GM23338 (cell line): ENCODE results near the gene TJP1. TPM values are rescaled to one million over a fixed set of nuclear protein-coding genes. Genes with fewer than 3 reads are reported as not detected.

Experiments
- ATAC-seq: fragments of 200-7000 bp; cut with Tn5 transposase; 3 replicates; pipeline ENCODE4 v1.9.1; 2020
- DNase-seq: peaks from one replicate; pipeline ENCODE4 v3.0.0-alpha.2; 2015; ENCODE audit warnings: low spot score
- H2AFZ ChIP-seq: fragments of 200-600 bp; sonication (generic); 2 replicates; pipeline ENCODE4 v1.8.0; 2016; ENCODE audit warnings: antibody characterized with exemption, mild to moderate bottlenecking, moderate library complexity
- H3F3A ChIP-seq: fragments of 200-600 bp; sonication (generic); replicated peaks from 2 replicates; pipeline ENCODE4 v1.8.0; 2017; ENCODE audit warnings: antibody characterized with exemption, mixed run types, low read depth
- H3K27ac ChIP-seq: fragments of 200-600 bp; sonication (generic); 2 replicates; pipeline ENCODE4 v1.6.1; 2016; ENCODE audit warnings: low read depth
- H3K27me3 ChIP-seq: fragments of 200-600 bp; sonication (generic); 2 replicates; pipeline ENCODE4 v1.8.0; 2016; ENCODE audit warnings: mild to moderate bottlenecking, mixed run types, moderate library complexity; ENCODE audit not compliant: insufficient read depth
- H3K36me3 ChIP-seq: fragments of 200-600 bp; sonication (generic); 2 replicates; pipeline ENCODE4 v1.8.0; 2016; ENCODE audit warnings: mild to moderate bottlenecking; ENCODE audit not compliant: insufficient read depth
- H3K4me1 ChIP-seq: fragments of 200-600 bp; sonication (generic); 2 replicates; pipeline ENCODE4 v1.8.0; 2016; ENCODE audit warnings: mild to moderate bottlenecking, moderate library complexity; ENCODE audit not compliant: insufficient read depth
- H3K4me2 ChIP-seq: fragments of 200-600 bp; sonication (generic); 2 replicates; pipeline ENCODE4 v1.7.1; 2017; ENCODE audit warnings: mixed run types
- H3K4me3 ChIP-seq: fragments of 200-600 bp; sonication (generic); 2 replicates; pipeline ENCODE4 v1.6.1; 2016; ENCODE audit warnings: mixed run types
- H3K79me2 ChIP-seq: fragments of 200-600 bp; sonication (generic); replicated peaks from 2 replicates; pipeline ENCODE4 v1.8.0; 2017; ENCODE audit warnings: mild to moderate bottlenecking; ENCODE audit not compliant: insufficient read depth
- H3K9me2 ChIP-seq: fragments of 200-600 bp; sonication (generic); 2 replicates; pipeline ENCODE4 v1.8.0; 2017; ENCODE audit not compliant: insufficient read depth
- H4K20me1 ChIP-seq: fragments of 200-600 bp; sonication (generic); replicated peaks from 2 replicates; pipeline ENCODE4 v1.8.0; 2017; ENCODE audit warnings: mild to moderate bottlenecking; ENCODE audit not compliant: insufficient read depth
- H3K27ac Mint-ChIP-seq: 2 replicates; pipeline ENCODE4 v1.8.0; 2020; ENCODE audit warnings: inconsistent platforms, mild to moderate bottlenecking, moderate library complexity, mixed read lengths
- H3K27me3 Mint-ChIP-seq: 3 replicates; pipeline ENCODE4 v1.8.0; 2022; ENCODE audit warnings: low read depth, mild to moderate bottlenecking, moderate library complexity, mixed read lengths, inconsistent platforms; ENCODE audit not compliant: insufficient read depth, poor library complexity
- H3K36me3 Mint-ChIP-seq: 3 replicates; pipeline ENCODE4 v1.8.0; 2021; ENCODE audit warnings: low read depth, mild to moderate bottlenecking, inconsistent platforms, moderate library complexity, mixed read lengths
- H3K4me1 Mint-ChIP-seq: 3 replicates; pipeline ENCODE4 v1.8.0; 2020; ENCODE audit warnings: mild to moderate bottlenecking, inconsistent platforms, mixed read lengths
- H3K4me3 Mint-ChIP-seq: 3 replicates; pipeline ENCODE4 v1.8.0; 2021; ENCODE audit warnings: moderate library complexity, mild to moderate bottlenecking, inconsistent platforms, mixed read lengths
- H3K9me3 Mint-ChIP-seq: 3 replicates; pipeline ENCODE4 v1.8.0; 2020; ENCODE audit warnings: moderate library complexity, mild to moderate bottlenecking, inconsistent platforms, mixed read lengths
- CREB1 ChIP-seq: fragments of 250-450 bp; sonication (Bioruptor Pico); IDR thresholded peaks from 2 replicates; pipeline ENCODE4 v1.5.0; 2020; ENCODE audit warnings: low read depth, mild to moderate bottlenecking, moderate library complexity
- ETS1 ChIP-seq: IDR thresholded peaks from 2 replicates; pipeline ENCODE4 v1.6.1; 2016; ENCODE audit warnings: antibody characterized with exemption
- EZH2 ChIP-seq: fragments of 200-600 bp; sonication (generic); IDR thresholded peaks from one replicate; pipeline ENCODE4 v1.8.0; 2017; ENCODE audit warnings: antibody characterized with exemption, mild to moderate bottlenecking, low read depth; ENCODE audit not compliant: unreplicated experiment
- EZH2phosphoT487 ChIP-seq: fragments of 200-600 bp; sonication (generic); IDR thresholded peaks from one replicate; pipeline ENCODE4 v1.8.1; 2018; ENCODE audit warnings: antibody characterized with exemption; ENCODE audit not compliant: unreplicated experiment
- JUNB ChIP-seq: IDR thresholded peaks from one replicate; pipeline ENCODE4 v1.6.1; 2016; ENCODE audit warnings: antibody characterized with exemption; ENCODE audit not compliant: unreplicated experiment
- NANOG ChIP-seq: IDR thresholded peaks from 2 replicates; pipeline ENCODE4 v1.6.1; 2016; ENCODE audit warnings: antibody characterized with exemption, borderline replicate concordance
- POLR2AphosphoS5 ChIP-seq: IDR thresholded peaks from 2 replicates; pipeline ENCODE4 v1.6.1; 2016; ENCODE audit warnings: antibody characterized with exemption, low read depth
- STAT1 ChIP-seq: IDR thresholded peaks from one replicate; pipeline ENCODE4 v1.6.1; 2016; ENCODE audit warnings: antibody characterized with exemption; ENCODE audit not compliant: unreplicated experiment
- ZNF114 ChIP-seq: fragments of 250-450 bp; sonication (Bioruptor Pico); IDR thresholded peaks from 2 replicates; pipeline ENCODE4 v1.5.0; 2020; ENCODE audit warnings: mild to moderate bottlenecking, moderate library complexity
- ZNF331 ChIP-seq: fragments of 250-450 bp; sonication (Bioruptor Pico); IDR thresholded peaks from 2 replicates; pipeline ENCODE4 v1.5.0; 2020; ENCODE audit warnings: low read depth, mild to moderate bottlenecking, moderate library complexity
- ZNF462 ChIP-seq: fragments of 250-450 bp; sonication (Bioruptor Pico); IDR thresholded peaks from 2 replicates; pipeline ENCODE4 v1.5.0; 2020; ENCODE audit warnings: mild to moderate bottlenecking, moderate library complexity
- polyA plus RNA-seq: library from polyadenylated mRNA; unstranded; fragments of >200 nt; fragmentation: Nextera tagmentation; extraction: Ambion mirVana; gene quantifications from 2 replicates; pipeline ENCODE4 v1.2.1, GENCODE V29; 2016
- total RNA-seq: library from RNA; depleted of rRNA; stranded (reverse); fragments of >200 nt; shearing (Covaris generic); gene quantifications from 2 replicates; pipeline ENCODE4 v1.2.3, GENCODE V29; 2014
- TF ChIP-seq, protein P1 (sequence below), 2 experiments: fragments of 200-600 bp in 1 of 2; sonication (generic) in 1 of 2; conservative IDR thresholded peaks; 2 replicates each; pipeline versions ENCODE4 v1.5.1 to v1.6.1; 2016 to 2017; ENCODE audit warnings: antibody characterized with exemption in 2 of 2, low read depth in 2 of 2, mild to moderate bottlenecking in 2 of 2, moderate library complexity in 1 of 2
- TF ChIP-seq, protein P2 (sequence below): IDR thresholded peaks from one replicate; pipeline ENCODE4 v1.6.1; 2018; ENCODE audit warnings: antibody characterized with exemption; ENCODE audit not compliant: unreplicated experiment

Gene TJP1
- total and polyA plus RNA-seq, 2 experiments from 2014 or later: 76.2 to 116 TPM

- Mint-ChIP-seq H3K4me3 (no peak overlapping the region), H3K4me1 (no peaks in the 10 kb centered on the region), H3K9me3 (peaks cover 8% of the 10 kb centered on the region), H3K36me3 (peaks cover 89% of the 10 kb centered on the region), H3K27me3 (no peaks in the 10 kb centered on the region), H3K27ac (no peak overlapping the region)
- no peak for TF ChIP-seq ETS1
- TF ChIP-seq STAT1: no peak
- TF ChIP-seq ZNF114 (CRISPR knock-in tag): no peak
- TF ChIP-seq, protein P1, sequence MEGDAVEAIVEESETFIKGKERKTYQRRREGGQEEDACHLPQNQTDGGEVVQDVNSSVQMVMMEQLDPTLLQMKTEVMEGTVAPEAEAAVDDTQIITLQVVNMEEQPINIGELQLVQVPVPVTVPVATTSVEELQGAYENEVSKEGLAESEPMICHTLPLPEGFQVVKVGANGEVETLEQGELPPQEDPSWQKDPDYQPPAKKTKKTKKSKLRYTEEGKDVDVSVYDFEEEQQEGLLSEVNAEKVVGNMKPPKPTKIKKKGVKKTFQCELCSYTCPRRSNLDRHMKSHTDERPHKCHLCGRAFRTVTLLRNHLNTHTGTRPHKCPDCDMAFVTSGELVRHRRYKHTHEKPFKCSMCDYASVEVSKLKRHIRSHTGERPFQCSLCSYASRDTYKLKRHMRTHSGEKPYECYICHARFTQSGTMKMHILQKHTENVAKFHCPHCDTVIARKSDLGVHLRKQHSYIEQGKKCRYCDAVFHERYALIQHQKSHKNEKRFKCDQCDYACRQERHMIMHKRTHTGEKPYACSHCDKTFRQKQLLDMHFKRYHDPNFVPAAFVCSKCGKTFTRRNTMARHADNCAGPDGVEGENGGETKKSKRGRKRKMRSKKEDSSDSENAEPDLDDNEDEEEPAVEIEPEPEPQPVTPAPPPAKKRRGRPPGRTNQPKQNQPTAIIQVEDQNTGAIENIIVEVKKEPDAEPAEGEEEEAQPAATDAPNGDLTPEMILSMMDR (conservative IDR thresholded peaks at IDR 0.05; ENCODE audit: low read depth in 2 of 2): no peak
- TF ChIP-seq POLR2AphosphoS5: no peak
- no peak for TF ChIP-seq JUNB
- TF ChIP-seq, protein P2, sequence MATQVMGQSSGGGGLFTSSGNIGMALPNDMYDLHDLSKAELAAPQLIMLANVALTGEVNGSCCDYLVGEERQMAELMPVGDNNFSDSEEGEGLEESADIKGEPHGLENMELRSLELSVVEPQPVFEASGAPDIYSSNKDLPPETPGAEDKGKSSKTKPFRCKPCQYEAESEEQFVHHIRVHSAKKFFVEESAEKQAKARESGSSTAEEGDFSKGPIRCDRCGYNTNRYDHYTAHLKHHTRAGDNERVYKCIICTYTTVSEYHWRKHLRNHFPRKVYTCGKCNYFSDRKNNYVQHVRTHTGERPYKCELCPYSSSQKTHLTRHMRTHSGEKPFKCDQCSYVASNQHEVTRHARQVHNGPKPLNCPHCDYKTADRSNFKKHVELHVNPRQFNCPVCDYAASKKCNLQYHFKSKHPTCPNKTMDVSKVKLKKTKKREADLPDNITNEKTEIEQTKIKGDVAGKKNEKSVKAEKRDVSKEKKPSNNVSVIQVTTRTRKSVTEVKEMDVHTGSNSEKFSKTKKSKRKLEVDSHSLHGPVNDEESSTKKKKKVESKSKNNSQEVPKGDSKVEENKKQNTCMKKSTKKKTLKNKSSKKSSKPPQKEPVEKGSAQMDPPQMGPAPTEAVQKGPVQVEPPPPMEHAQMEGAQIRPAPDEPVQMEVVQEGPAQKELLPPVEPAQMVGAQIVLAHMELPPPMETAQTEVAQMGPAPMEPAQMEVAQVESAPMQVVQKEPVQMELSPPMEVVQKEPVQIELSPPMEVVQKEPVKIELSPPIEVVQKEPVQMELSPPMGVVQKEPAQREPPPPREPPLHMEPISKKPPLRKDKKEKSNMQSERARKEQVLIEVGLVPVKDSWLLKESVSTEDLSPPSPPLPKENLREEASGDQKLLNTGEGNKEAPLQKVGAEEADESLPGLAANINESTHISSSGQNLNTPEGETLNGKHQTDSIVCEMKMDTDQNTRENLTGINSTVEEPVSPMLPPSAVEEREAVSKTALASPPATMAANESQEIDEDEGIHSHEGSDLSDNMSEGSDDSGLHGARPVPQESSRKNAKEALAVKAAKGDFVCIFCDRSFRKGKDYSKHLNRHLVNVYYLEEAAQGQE: no peak
- TF ChIP-seq CREB1 (CRISPR knock-in tag): no peak
- no peak for TF ChIP-seq EZH2phosphoT487
- TF ChIP-seq NANOG: no peak
- TF ChIP-seq ZNF462 (CRISPR knock-in tag): no peak
- no peak for TF ChIP-seq ZNF331 (CRISPR knock-in tag)
- no peak for TF ChIP-seq EZH2
- H3K4me2 ChIP-seq: no peak overlapping the region
- H2AFZ ChIP-seq: no peak overlapping the region
- H4K20me1 ChIP-seq: no peaks in the 10 kb centered on the region
- H3K27me3 ChIP-seq: no peaks in the 10 kb centered on the region
- DNase-seq (no peak), ATAC-seq (no peak)
- no peaks in the 10 kb centered on the region for H3K4me1 ChIP-seq
- H3F3A ChIP-seq: no peaks in the 10 kb centered on the region
- H3K27ac ChIP-seq: no peak overlapping the region
- H3K4me3 ChIP-seq: no peak overlapping the region
- no peaks in the 10 kb centered on the region for H3K79me2 ChIP-seq
- no peaks in the 10 kb centered on the region for H3K9me2 ChIP-seq
- peaks cover 58% of the 10 kb centered on the region for H3K36me3 ChIP-seq
Measured at GRCh38 chr15:29727871-29728270, 94.4 kb downstream of the TJP1 start.
